ENCODE results near the gene TMEM236.

DNA sequence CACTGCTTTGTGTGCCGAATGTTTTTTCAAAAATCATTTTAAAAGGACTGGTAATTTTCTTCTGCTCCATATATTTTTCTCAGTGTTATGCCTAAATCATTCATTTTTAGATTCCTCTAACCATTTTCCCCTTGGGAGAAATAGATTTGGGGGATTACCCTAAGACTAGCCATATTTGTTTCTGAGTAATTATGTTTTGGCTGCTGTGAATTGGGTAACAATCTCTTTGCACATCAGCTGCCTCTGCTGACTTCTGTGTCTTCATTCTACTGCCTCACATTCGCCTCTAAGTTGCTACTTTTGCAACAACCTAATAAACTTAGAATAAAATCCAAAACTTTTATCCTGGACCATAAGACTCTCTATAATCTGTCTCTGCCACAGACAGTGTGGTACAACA, 38.6 kb downstream of the TMEM236 start:
- TF ChIP-seq, protein P1, sequence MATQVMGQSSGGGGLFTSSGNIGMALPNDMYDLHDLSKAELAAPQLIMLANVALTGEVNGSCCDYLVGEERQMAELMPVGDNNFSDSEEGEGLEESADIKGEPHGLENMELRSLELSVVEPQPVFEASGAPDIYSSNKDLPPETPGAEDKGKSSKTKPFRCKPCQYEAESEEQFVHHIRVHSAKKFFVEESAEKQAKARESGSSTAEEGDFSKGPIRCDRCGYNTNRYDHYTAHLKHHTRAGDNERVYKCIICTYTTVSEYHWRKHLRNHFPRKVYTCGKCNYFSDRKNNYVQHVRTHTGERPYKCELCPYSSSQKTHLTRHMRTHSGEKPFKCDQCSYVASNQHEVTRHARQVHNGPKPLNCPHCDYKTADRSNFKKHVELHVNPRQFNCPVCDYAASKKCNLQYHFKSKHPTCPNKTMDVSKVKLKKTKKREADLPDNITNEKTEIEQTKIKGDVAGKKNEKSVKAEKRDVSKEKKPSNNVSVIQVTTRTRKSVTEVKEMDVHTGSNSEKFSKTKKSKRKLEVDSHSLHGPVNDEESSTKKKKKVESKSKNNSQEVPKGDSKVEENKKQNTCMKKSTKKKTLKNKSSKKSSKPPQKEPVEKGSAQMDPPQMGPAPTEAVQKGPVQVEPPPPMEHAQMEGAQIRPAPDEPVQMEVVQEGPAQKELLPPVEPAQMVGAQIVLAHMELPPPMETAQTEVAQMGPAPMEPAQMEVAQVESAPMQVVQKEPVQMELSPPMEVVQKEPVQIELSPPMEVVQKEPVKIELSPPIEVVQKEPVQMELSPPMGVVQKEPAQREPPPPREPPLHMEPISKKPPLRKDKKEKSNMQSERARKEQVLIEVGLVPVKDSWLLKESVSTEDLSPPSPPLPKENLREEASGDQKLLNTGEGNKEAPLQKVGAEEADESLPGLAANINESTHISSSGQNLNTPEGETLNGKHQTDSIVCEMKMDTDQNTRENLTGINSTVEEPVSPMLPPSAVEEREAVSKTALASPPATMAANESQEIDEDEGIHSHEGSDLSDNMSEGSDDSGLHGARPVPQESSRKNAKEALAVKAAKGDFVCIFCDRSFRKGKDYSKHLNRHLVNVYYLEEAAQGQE (IDR thresholded peaks at IDR 0.05; ENCODE audit: low read depth), result no peak
- no peak for TF ChIP-seq YY1 (IDR thresholded peaks at IDR 0.05; ENCODE audit: low read depth)
- no peak for TF ChIP-seq EP300 (IDR thresholded peaks at IDR 0.05; ENCODE audit: borderline replicate concordance)
- TF ChIP-seq, protein P2, sequence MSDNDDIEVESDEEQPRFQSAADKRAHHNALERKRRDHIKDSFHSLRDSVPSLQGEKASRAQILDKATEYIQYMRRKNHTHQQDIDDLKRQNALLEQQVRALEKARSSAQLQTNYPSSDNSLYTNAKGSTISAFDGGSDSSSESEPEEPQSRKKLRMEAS (IDR thresholded peaks at IDR 0.05), result no peak
- no peak for TF ChIP-seq FOXM1 (IDR thresholded peaks at IDR 0.05; ENCODE audit: borderline replicate concordance, low read depth)
- TF ChIP-seq RAD21 (IDR thresholded peaks at IDR 0.05; ENCODE audit: low read depth), result no peak
- no peak for TF ChIP-seq TAF1 (IDR thresholded peaks at IDR 0.05; ENCODE audit: low read depth)
- no peak for TF ChIP-seq USF1 (IDR thresholded peaks at IDR 0.05)
- no peak for TF ChIP-seq CREB1 (IDR thresholded peaks at IDR 0.05; ENCODE audit: low read depth)
- TF ChIP-seq NFIC (IDR thresholded peaks at IDR 0.05), result no peak
- no peak for TF ChIP-seq ZBTB7A (IDR thresholded peaks at IDR 0.05; ENCODE audit: low read depth)
- TF ChIP-seq TCF12 (IDR thresholded peaks at IDR 0.05; ENCODE audit: low read depth), result no peak

All from Ishikawa (cell line).